Ovary (tissue), 3 donors: ENCODE data around the gene IRX6.

ENCODE experiments used
- POLR2A ChIP-seq: fragments of 450-650 bp; IDR thresholded peaks from one replicate; pipeline ENCODE4 v1.6.1; 2017; ENCODE audit warnings: antibody characterized with exemption, mild to moderate bottlenecking, moderate library complexity
- TF ChIP-seq, protein P1 (sequence below), 3 donors: fragments of 450-650 bp in 2 of 3; fragments of 200-600 bp in 1 of 3; IDR thresholded peaks; one replicate each; pipeline versions ENCODE4 v1.5.1 to v1.8.0; 2016 to 2022; ENCODE audit warnings: antibody characterized with exemption in 3 of 3, mild to moderate bottlenecking in 1 of 3
- donor health status: DM: no; HTN: no; CAD: no.

DNA sequence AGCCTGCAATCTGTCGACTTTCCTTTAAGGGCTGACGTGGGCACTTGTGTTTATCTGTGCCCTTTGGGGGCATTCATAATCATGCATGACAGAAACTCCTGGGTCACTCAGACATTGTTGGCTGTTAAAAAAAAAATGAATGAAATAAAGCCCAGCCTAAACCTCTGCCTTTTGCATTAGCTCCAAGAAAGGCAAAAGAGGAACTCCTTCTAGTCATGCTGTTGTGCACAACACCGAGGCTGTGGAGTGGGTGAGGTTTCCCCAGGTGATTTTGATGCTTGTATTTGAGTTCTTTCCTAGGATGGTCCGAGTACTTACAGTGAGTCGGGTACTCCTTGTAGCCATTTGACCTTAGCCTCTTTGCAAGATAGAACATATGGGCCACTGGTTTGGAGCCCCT lies 49.6 kb upstream of the IRX6 start:
- TF ChIP-seq, protein P1, sequence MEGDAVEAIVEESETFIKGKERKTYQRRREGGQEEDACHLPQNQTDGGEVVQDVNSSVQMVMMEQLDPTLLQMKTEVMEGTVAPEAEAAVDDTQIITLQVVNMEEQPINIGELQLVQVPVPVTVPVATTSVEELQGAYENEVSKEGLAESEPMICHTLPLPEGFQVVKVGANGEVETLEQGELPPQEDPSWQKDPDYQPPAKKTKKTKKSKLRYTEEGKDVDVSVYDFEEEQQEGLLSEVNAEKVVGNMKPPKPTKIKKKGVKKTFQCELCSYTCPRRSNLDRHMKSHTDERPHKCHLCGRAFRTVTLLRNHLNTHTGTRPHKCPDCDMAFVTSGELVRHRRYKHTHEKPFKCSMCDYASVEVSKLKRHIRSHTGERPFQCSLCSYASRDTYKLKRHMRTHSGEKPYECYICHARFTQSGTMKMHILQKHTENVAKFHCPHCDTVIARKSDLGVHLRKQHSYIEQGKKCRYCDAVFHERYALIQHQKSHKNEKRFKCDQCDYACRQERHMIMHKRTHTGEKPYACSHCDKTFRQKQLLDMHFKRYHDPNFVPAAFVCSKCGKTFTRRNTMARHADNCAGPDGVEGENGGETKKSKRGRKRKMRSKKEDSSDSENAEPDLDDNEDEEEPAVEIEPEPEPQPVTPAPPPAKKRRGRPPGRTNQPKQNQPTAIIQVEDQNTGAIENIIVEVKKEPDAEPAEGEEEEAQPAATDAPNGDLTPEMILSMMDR (IDR thresholded peaks at IDR 0.05) = no peak
- TF ChIP-seq POLR2A = no peak
